HG02970 (cell line): ENCODE data around the gene TIMP2.
"Not testable (repeated sequence)": the region's sequence is repeated elsewhere in the genome, so short reads cannot be mapped to it uniquely, and the experiment has no call there.

Source experiments
- ATAC-seq: cut with Tn5 transposase; IDR thresholded peaks from one replicate; pipeline ENCODE4 v1.9.1; 2021; ENCODE audit warnings: mild to moderate bottlenecking, moderate library complexity, moderate number of reproducible peaks; ENCODE audit not compliant: unreplicated experiment, low FRiP score

Gene TIMP2

DNA sequence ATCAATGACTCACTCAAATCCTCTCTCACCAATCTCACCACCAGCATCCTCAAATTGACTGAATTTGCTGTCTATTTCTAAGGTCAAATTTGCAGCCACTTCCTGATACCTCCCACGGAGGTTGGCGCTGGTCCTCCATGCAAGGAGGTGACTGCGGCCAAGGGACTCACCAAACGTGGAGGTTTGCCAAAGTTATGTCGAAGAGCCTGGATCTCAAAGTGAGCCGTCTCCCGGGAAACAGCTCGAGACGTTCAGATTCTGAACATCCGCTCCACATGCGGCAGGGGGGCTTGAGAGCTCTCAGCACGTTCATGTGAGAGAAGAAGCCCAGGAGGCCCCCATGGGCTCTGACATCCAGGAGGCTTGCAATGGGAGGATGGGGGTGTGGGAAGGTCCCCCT lies 31.9 kb upstream of the TIMP2 start:
- ATAC-seq = no peak

DNA sequence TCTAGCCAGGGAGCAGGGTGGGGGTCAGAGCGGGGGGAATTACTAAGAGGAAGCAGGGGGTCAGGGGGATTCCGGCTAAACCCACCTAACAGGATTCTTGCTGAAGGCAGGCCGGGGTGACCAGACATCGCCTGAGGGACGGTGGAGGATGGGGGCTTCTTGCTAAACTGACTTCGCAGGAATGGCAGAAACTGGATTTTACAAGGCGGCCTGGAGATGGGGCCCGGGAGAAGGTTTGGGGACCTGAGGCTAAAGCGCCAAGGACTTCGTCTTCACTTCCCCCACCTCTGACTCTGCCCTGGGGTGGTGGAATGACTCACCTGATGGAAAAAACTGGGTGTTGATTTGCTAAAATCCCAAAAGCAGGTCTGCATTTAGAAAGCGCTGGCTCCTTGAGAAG lies 31.1 kb upstream of the TIMP2 start:
- ATAC-seq = no peak

DNA sequence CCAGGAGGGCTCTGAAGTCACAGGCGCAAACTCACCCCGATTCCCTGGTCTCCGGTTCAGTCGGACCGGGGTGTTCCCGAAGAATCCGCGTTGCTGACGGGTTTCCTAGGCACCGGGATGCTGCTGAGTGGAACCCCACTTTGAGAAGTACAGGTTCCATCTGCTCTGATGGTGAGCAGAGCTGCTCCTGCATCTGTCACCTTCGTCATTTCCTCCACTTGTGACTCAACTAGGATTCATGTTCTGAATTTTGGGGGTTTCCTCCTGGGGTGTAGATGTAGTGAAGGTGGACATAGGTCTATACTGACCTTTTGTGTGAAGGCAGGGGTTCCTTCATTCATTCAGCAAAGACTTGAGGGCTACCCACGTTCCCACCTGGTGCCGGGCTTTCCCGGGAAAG lies 29.5 kb upstream of the TIMP2 start:
- no peak for ATAC-seq

DNA sequence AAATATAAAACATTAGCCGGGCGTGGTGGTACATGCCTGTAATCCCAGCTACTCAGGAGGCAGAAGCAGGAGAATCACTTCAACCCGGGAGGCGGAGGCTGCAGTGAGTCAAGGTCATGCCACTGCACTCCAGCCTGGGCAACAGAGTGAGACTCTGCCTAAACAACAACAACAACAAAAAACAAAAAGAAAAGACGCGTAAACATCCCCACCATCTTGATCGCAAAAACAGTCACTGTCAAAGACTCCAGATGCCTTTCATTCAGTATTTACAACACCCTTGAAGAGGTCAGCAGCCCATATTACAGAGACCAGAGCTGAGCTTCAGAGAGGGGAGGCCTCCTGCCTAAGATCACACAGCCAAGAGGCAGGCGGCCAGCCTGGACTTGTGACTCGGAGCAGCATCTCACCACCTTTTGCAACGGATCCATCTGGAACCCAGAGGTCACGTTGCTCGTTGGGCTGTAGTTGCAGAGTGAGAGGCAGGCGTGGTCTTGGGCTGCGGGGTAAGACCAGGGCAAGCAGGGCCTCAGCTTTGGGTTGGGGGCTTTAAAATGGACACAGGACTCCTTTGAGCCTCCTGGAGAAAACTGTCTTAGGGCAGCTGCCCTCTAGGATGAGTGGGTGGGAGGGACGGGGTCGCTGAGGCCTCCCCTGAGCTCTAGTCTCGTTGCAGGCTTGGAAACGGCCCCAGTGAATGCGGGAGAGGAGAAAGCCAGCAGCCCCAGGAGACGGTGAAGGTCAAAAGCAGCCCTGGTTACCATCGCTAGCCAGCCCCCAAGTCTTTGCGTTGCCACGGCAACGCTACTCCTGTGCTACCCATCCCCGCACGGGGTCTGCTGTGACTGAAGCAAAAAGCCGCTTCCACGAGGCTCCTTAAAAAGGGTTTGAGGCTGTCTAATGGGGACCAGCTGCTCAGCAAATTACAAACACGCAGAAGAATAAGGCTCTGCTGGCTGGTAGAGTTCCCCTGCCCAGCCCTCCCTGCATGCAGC lies 28.5 kb upstream of the TIMP2 start:
- no peak for ATAC-seq

DNA sequence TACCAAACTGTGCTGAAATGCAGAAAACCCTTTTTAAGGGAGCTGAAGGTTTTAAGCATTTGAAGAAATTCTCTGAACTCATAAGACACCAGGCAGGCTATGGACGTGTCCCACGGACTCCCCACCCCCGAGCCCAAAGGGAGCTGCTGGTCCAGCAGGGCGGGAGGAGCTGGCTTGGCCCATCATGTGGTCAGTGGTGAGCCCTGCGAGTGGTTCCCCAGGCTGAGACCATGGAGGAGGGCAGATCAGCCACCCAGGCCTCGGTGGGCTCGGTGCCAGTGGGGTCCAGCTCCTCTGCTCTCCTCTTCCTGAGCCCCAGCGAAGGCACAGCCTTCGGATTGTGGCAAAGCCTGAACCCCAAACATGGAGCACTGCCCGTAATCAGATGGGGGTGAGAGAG lies 27.5 kb upstream of the TIMP2 start:
- no peak for ATAC-seq

DNA sequence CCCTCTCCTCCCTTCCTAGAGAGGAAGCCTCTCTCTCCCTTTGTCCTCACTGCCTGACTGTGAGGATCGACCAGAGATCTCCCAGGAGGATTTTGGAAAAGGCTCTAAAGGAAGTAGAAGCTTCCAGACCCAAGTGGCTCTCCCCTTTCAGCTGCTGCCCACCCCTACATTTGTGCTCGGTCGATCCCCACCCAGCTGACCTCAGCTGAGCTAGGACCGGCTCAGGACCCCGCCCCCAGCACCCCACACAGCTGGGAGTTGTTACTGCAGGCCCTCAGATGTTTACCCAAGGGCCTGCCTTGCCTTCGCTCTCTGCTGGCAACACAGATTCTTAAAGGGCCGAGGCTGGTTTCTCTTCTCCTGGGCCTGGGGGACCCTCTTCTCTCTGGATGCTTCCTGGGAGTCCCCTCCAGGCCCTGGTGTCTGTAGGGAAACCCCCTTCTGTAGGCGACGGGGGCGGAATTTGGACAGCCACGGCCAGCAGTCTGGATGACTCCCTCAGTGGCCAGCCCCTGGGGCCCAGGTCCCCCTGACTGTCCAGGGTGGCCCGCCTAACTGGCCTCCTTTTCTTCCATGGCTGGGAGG lies 26.9 kb upstream of the TIMP2 start:
- ATAC-seq = no peak

DNA sequence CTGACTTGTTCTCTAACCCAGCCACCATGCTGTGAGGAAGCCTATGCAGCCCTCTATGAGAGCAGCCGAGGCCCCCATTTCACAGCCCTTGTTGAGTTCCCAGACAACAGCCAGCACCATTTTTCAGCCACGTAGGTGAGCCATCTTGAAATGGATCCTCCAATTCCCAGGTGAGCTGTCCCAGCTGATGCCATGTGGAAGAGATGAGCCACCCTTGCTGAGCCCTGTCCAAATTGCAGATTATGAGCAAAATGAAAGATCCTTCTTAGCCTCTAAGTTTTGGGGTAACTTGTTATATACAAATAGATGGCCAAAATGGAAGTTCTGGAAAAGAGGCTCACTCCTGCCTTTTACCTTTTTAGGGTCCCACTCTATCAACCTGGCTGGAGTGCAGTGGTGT lies 25.7 kb upstream of the TIMP2 start:
- no peak for ATAC-seq

DNA sequence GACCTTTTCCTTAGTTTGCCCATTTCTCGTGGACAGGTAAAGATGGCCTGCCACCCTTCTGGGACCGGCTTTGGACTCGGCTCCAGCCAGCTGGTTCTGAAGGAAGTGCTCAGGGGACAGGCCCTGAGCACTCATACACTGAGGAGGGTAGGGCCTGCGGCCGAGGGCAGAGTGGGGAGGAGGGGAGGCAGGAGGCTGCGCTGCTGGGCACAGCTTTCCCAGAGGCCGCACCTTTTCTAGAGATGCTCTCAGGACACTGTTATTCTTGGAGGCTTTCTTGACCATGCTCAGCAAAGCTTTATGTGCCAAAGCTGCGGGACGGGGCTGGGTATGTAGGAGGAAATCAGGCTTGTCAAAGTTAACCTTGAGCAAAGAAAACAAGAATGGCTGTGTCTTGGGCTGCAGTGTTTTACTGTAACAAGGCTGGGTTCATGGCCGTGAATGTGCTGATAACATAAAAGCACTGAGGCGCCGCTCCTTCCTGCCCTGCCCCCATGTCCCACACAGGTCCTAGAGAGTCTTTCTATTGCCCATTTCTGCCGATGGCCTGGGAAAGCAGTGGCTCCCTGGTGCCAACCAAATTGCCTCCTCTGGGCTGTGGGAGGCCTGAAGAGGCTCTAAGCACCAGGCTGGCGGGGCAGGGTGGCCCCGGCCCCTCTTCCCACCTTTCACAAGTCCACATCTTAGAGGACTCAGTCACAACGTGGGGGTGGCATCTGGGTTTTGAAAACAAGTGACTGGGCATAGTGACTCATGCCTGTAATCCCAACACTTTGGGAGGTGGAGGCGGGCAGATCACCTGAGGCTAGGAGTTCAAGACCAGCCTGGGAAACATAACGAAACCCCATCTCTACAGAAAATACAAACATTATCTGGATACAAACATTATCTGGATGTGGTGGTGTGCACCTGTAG lies 22.3 kb upstream of the TIMP2 start:
- no peak for ATAC-seq

DNA sequence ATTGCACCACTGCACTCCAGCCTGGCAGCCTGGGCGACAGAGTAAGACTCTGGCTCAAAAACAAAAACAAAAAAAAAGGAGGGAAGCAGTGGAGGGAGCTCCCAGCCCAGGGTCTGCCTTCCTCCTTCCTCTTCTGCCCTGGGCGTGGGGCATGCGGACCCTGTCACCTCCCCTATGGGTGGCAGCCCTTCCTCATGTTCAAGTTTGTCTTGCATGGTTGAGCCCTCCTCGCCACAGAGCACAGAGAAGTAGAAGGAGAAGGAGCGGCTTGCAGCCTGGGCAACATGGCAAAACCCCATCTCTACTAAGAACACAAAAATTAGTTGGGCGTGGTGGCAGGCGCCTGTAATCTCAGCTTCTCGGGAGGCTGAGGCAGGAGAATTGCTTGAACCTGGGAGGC lies 21.4 kb upstream of the TIMP2 start:
- no peak for ATAC-seq

DNA sequence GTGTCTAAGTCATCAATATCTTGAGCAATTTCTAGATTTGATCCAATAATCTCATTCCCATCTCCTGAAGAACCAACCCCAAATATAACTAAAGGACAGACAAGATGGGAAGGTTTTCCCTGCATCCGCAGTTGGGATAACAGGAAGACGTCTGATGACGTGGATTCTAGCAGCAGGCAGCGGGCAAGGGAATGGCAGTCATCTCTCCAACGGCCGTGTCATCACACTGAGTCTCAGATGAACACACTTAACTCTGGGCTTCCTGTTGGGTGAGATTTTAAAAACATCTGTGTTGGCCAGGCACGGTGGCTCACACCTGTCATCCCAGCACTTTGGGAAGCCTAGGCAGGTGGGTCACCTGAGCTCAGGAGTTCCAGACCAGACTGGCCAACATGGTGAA lies 20.9 kb upstream of the TIMP2 start:
- no peak for ATAC-seq

DNA sequence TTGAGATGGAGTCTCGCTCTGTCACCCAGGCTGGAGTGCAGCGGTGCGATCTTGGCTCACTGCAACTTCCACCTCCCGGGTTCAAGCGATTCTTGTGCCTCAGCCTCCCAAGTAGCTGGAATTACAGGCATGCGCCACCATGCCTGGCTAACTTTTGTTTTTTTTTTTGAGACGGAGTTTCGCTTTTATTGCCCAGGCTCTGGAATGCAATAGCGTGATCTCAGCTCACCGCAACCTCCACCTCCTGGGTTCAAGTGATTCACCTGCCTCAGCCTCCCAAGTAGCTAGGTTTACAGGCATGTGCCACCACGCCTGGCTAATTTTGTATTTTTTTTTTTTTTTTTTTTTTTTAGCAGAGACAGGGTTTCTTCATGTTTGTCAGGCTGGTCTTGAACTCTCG lies 20.3 kb upstream of the TIMP2 start:
- not testable (repeated sequence) for ATAC-seq

DNA sequence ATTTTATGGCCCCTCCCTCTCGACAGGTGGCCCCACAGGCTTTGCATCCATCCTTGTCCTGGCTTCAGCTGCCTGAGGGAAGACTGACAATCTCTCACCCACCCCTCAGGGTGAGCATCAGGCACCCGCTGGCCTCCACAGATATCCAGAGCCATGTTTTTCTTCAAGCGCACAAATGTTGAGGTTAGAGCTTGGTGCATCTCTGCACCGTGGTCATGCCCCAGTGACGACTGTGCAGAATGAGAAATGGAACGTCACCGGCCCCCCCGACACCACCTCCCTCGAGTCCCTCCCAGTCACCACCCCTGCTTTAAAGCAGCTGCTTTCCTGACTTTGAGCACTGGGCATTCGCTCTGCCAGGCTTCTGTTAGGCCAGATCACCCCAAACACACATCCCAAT lies 19.8 kb upstream of the TIMP2 start:
- ATAC-seq = no peak

DNA sequence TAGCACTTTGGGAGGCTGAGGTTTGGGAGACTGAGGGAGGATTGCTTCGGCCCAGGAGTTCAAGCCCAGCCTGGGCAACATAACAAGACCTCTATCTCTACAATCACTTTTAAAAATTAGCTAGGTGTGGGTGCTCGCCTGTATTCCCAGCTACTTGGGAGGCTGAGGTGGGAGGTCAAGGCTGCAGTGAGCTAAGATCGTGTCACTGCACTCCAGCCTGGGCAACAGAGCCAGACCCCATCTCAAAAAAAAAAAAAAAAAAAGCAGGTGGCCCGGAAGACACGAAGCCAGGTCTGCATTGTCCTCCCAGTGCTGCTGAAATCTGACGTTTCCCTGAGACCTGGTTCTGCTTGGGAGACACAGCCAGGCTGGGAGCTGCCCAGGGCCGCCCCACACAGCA lies 18.8 kb upstream of the TIMP2 start:
- ATAC-seq = no peak

DNA sequence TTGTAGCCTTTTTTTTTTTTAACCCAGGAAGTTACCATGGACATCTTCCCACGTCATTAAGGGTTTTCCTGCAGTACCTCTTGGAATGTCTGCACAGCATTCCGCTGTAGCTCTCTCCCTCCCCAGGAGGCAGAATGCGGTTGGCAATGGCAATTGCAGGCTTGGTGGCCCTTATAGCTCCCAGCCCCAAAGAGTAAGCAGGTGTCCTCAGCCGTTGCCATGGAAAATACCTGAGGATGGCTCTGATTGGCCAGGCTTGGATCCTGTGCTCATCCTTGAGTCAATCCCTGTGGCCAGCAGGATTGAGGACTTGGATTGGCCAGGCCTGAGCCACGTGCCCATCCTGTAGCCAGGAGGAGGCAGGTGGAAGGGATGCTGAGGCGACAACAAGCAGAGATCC lies 15.5 kb upstream of the TIMP2 start:
- no peak for ATAC-seq

DNA sequence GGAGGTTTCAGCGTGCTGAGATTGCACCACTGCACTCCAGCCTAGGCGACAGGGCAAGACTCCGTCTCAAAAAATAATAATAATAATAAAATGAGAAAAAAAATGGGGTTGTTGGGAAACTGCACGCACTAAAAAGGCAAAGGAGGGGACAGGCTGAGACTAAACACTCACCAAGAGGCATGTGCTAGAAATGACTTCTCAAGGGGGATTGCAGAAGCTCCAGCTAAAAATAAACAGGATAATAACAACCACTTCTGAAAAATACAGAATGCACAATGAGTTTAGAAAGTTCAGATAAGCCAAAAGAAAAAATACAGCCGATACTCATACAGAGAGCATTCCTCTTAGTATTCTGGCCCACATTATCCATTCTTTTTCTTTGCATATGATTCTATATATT lies 15.1 kb upstream of the TIMP2 start:
- ATAC-seq = no peak

DNA sequence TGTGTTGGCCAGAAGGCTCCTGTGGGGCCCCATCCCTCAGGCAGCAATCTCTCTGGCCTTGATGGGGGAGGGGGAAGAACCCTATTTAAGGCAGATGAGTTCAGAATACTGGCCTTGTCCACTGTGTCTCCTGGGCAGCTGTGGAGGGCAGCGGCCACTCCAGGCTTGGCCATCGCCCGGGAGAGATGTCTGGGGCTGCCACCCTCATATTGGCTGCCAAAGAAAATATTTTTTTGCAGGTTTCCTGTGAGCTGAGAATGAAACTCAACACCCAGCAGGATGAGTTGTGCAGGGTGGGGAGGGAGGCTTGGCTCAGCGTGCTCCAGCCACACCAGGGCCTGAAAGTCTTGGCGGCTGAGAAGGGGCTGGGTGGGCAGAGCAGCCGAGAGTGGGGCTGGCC lies 14.4 kb upstream of the TIMP2 start:
- no peak for ATAC-seq

DNA sequence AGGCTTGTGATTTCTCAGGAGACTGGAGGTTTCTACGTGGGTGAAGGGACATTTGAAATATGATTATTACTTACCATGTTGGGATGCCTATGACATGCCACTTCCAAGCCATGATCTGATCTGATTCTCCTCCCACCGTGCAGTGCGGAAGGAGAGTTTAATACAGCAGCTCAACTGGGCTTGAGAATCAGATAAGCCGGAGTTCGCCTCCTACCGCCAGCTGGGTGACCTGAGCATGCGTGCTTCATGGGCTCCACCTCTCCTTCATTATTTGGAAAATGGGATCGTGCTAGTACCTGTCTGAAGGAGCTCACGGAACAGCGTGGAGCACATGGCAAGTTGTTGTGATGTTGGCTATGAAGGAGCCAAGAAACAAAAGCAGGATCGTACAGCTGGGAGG lies 12.4 kb upstream of the TIMP2 start:
- no peak for ATAC-seq

DNA sequence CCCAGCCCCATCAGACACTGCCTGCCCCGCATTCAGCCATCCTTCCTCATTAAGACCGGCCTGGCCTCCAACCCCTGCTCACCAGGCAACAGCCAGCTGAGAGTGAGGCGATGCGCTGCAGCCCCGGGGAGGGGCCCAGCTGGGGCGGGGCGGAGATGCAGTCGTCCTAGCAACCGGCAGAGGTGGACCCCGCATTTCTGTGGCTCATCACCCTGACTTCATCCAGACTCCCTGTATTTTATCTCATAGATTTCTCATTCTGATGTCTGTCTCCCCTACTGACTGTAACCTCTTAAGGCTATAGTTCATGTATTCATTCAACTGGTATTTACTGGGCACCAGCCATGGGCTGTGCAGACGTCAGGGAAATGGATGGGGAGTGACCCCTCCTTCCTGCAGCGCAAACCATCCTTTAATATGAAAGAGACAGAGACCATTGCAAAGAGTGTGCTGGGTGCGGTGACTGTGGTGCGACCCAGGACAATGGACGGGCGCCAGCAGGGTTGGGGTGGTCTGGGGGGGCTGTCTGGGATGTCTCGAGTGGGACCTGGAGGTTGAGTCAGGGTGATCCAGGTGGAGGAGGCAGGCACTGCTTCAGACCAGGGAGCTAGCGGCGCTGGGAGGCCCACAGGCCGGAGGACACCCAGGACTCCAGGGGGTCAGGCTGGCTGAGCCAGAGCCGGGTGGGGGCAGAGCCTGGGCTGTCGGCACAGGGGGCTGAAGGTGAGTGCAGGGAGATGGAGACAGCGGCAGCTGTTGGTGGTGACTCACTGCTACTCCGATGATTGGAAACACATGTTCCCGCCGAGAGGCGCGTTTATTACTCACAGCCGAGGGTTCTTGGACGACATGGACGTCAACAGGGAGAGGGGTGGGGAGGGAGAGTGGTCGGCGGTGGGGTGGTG lies 10.5 kb upstream of the TIMP2 start:
- no peak for ATAC-seq

DNA sequence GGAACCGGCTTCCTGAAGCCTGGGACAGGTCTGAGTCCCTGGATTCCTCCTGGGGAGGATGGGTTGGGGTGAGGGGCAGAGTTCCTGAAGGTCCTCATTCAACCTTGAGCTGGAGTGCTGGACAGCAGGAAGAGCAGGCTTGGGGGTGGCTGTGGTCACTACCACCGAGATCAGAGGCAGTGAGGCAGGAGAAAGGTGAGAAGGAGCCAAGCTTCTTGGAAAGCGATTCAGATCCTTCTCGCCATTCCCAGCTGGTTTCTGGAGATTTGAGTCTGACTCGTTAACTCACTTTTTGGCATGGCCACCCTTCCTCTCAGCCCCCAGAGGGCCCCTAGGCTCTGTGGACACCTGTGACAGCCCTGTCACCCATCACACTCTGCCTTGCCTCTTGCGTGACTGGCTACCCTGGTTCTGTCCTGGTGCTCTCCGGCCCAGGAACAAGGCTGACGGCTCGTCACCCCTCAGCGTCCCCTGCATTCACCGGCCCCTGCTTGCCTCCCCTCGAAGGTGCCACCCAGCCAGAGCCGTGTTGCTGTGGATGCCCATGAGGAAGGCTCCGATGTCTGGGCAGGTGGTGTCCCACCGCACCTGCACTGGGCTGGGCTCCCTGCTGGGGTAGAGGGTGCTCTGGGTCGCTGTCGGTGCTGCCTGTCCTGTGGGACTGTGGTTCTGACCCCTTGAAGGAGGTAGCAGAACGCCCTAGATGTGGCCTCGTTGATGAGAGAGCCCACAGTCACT lies 9.7 kb upstream of the TIMP2 start:
- no peak for ATAC-seq
